Measurements from ENCODE around the gene RYK.

GRCh38 chr3:134298249-134298648 lies 47.6 kb upstream of the RYK start:
- TF ChIP-seq POLR2A (IDR thresholded peaks at IDR 0.05): no peak
- TF ChIP-seq CTCF (IDR thresholded peaks at IDR 0.05): no peak
